Activated naive CD4-positive, alpha-beta T cell treated with anti-CD3 and anti-CD28 coated beads, Interleukin-2, amount 50 U/mL, for 24 hours (primary cell): ENCODE measurements around the gene SYCN.

ENCODE experiments used
- H3K27ac Mint-ChIP-seq: one replicate; pipeline ENCODE4 v1.8.0; 2021; ENCODE audit warnings: mild to moderate bottlenecking, mixed read lengths
- H3K27me3 Mint-ChIP-seq: one replicate; pipeline ENCODE4 v1.8.0; 2021; ENCODE audit warnings: mixed read lengths
- H3K36me3 Mint-ChIP-seq: one replicate; pipeline ENCODE4 v1.8.0; 2021; ENCODE audit warnings: mixed read lengths
- H3K4me1 Mint-ChIP-seq: one replicate; pipeline ENCODE4 v1.8.0; 2021; ENCODE audit warnings: mixed read lengths
- H3K4me3 Mint-ChIP-seq: one replicate; pipeline ENCODE4 v1.8.0; 2021; ENCODE audit warnings: mild to moderate bottlenecking, mixed read lengths
- H3K9me3 Mint-ChIP-seq: one replicate; pipeline ENCODE4 v1.8.0; 2021; ENCODE audit warnings: mixed read lengths

The SYCN gene

DNA sequence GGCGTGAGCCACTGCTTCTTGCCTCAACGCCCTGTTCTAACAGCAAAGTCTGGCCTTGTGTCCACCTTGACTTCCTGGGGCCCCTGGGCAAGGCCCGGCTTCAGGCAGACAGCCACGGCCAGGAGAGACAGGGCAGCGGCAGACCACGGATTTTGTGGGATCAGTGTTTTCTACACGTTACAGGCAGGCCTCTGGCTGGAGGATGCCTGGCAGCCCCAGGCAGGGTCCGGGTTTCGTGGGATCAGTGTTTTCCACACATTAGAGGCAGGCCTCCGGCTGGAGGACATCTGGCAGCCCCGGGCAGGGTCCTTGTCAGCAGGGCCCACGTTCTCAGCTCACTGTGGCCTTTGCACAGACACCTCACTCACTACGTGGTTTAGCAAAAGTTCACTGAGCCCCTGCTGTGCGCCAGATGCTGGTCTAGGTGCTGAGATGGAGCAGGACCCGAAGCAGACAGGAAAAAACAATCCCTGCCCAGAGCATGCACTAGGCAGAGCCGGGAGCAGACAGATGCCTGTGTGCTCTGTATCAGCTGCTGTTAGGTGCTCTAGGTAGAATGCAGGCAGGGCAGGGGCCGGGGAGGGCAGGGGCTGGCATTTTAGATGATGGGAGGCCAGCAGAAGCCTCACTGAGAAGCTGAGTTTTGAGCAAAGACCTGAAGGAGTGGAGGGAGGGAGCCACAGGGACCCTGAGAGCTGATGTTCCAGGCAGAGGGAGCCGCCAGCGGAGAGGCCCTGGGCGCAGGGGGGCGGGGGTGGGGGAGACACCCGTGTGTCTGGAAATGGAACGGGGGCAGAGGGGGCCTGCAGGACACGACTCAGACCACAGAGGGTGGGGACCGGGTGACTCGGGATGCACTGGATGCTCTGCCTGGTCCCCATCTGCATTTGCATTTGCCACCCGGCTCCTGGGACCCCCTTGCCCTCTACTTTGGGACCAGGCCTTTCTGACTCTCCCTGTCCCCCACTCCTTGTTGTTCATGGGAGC lies 32.3 kb downstream of the SYCN start:
- Mint-ChIP-seq H3K27me3 (no peaks in the 10 kb centered on the region), H3K27ac (no peak overlapping the region), H3K36me3 (no peaks in the 10 kb centered on the region), H3K4me3 (no peak overlapping the region), H3K9me3 (no peaks in the 10 kb centered on the region), H3K4me1 (no peaks in the 10 kb centered on the region)

DNA sequence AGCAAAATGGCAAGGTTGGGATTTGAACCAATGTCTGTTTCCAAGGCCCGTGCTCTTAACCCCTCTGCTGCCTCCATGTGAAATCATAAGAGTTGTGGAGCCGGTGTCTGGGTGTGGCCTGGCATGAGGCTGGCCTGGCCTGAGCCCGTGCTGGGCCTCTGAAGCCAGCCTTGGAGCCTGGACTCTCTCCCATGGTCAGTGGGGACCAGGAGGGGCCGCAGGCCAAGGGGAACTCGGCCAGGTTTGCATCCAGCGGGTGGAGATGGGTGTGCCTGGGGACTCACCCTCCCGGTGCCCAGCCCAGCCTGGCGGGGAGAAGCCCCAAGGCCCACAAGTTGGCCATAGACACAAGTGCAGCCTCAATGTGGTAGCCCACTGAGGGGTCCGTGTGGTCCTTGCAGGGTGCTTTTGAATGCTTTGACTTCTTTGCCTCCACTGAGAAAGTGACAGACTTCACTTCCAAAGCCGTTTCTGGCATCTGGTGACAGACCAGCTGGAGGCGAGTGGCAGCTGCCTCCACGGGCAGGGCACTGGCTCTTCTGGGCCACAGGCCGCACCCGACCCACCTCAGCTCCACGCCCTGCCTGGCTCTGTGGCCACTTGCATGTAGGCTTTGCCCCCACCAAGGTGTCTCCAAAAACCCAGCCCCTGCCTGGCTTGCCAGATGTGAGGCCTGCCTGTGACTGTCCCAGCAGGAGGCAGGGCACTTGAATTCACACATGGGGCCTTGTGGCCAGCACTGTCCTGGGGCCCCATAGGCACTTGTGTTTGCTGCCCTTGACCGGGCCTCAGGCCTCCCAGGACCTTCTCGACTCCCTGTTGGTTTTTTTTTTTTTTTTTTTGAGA lies 33.5 kb downstream of the SYCN start:
- no peaks in the 10 kb centered on the region for H3K27me3 Mint-ChIP-seq
- no peaks in the 10 kb centered on the region for H3K36me3 Mint-ChIP-seq
- no peak overlapping the region for H3K4me3 Mint-ChIP-seq
- H3K9me3 Mint-ChIP-seq, result no peaks in the 10 kb centered on the region
- H3K4me1 Mint-ChIP-seq, result no peaks in the 10 kb centered on the region
- no peak overlapping the region for H3K27ac Mint-ChIP-seq

DNA sequence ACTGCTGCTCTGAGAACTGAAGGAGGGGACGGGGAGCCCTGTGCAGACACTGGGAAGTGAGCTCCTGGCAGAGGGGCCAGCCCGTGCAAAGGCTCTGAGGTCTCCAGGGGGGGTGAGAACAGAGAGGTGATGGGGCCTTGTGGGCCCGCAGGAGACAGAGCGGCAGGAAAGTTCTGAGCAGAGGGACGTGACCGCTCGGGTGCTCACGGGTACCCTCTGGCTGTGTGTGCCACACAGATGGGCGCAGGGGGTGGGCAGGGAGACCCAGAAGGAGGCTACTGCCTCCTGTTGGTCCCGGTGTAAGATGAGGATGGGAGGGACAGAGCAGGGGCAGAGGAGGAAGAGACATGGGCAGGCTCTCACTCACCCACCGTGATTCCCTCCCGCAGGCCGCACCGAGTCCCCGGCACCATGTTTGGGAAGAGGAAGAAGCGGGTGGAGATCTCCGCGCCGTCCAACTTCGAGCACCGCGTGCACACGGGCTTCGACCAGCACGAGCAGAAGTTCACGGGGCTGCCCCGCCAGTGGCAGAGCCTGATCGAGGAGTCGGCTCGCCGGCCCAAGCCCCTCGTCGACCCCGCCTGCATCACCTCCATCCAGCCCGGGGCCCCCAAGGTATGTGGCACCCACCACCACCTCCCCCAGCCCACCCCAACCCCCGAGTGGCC lies 34.8 kb downstream of the SYCN start:
- no peak overlapping the region for H3K27ac Mint-ChIP-seq
- no peaks in the 10 kb centered on the region for H3K36me3 Mint-ChIP-seq

DNA sequence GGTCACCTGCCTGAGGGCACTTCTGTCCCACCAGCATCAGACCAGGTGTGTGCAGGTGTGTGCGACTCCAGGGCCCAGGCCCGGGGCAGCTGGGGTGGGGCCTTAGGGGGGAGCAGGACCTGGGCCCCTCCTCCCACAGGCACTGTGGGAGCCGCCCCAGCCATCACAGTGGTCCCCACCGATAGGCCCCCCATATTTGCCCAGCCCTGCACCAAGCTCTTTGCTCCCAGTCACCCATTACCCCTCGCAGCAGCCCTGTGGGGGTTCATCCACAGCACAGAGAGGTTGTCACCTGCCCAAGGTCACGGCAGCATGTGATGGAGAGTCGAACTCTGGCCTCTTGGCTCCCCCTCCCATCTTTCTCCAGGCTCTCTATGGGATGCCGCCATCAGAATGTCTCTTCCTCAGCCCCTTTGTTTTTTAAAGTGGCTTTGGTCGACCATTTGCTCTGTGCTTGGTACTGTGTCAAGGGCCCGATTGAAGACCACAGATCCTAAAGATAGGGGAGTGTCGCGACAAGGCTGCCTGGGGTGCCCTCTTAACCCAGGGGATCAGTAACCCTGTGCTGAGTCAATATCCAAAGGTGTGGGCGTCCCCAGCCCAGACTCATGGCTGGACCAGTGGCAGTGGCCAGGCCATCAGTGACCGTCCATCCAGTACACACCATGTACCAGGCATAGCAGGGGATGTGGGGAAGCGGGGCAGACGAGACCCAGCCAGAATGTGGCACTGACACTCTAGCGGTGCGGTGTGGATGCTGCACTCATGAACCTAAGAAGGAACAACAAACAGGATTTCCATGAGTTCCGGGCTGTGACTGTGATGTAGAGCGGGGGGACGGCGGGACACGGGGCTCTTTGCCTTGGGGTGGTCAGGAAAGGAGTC lies 35.6 kb downstream of the SYCN start:
- Mint-ChIP-seq H3K4me1 (no peaks in the 10 kb centered on the region), H3K9me3 (no peaks in the 10 kb centered on the region), H3K27ac (no peak overlapping the region), H3K36me3 (no peaks in the 10 kb centered on the region), H3K27me3 (no peaks in the 10 kb centered on the region), H3K4me3 (no peak overlapping the region)

More for the DNA sequence above, 34.8 kb downstream of the SYCN start:
- no peaks in the 10 kb centered on the region for H3K9me3 Mint-ChIP-seq
- H3K4me3 Mint-ChIP-seq, result no peak overlapping the region
- no peaks in the 10 kb centered on the region for H3K27me3 Mint-ChIP-seq
- H3K4me1 Mint-ChIP-seq, result no peaks in the 10 kb centered on the region

DNA sequence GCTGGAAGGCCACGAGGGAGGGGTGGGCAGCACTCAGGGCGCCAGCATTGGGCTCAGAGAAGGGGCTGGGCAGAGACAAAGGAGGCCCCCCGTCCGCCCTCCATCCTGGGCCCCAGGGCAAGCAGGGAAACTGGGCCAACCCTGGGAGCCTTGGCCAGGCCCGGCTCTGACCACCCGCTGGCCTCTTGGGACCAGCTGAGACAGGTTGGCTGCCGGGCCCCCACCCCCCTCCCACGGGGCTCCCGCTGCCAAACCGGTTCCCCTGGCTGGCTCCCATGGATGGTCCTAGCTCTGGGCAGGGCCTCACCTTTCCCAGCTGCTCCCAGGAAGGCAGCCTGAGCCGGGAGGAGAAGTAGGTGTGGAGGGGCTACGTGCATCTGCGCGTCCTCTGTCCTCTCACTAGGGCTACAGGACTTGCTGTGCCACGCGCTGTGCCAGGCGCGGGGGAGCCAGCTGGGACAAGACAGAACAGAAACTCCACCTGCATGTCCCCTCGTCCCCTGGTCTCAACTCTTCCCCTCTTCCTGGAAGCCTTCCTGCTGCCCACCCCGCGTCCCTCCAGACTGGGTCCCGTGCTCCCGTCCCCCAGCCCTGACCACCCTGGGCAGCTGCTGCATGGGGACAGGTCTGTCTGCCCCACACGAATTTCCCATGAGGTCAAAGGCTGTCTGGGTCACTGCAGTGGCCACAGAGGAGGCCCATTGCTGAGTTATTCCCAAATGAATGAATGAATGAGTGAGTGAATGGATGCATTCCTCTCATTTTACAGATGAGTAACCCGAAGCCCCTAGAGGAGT lies 36.4 kb downstream of the SYCN start:
- Mint-ChIP-seq H3K27me3 (no peaks in the 10 kb centered on the region), H3K27ac (no peak overlapping the region), H3K9me3 (no peaks in the 10 kb centered on the region), H3K36me3 (no peaks in the 10 kb centered on the region), H3K4me1 (peaks cover 3% of the 10 kb centered on the region), H3K4me3 (no peak overlapping the region)

DNA sequence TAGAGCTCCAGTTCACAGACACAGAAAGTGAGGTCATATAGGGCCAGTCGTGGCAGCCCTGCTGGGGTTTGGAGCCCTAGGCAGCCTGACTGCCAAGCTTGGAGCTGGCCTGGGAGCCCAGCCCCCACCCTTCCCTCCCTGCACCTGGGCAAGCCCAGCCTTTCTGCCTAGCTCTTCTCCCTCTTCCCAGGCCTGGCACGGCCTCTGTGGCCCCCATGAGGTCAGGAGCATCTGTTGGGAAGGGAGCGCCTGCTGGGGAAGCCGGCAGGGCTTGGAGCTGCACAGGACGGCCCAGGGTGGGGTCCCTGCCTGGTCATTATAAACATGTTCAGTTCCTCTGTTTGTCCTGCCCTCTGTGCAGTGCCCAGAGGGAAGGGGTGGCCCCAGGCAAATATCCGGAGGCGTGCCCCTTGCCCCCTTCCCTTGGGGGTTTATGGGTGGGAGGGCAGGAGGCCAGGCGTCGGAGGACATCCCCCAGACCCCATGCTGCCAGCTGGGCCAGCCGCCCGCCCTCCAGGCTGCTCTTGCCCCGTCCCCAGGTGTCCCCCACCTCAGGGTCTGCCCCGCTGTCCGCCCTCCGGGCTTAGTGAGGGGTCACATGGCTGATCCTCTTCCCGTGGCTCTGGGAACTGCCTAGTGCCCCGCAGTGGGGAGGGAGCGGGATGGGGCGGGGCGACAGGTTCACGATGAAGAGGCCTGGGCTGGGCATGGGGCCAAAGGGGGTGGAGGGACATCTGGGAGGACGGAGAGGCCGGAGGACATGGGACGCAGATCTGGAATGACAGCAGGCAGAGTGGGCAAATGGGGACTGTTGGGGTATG lies 37.3 kb downstream of the SYCN start:
- peaks cover 6% of the 10 kb centered on the region for H3K4me1 Mint-ChIP-seq
- H3K27me3 Mint-ChIP-seq, result no peaks in the 10 kb centered on the region
- H3K4me3 Mint-ChIP-seq, result no peak overlapping the region
- no peaks in the 10 kb centered on the region for H3K36me3 Mint-ChIP-seq
- no peaks in the 10 kb centered on the region for H3K9me3 Mint-ChIP-seq
- H3K27ac Mint-ChIP-seq, result no peak overlapping the region

DNA sequence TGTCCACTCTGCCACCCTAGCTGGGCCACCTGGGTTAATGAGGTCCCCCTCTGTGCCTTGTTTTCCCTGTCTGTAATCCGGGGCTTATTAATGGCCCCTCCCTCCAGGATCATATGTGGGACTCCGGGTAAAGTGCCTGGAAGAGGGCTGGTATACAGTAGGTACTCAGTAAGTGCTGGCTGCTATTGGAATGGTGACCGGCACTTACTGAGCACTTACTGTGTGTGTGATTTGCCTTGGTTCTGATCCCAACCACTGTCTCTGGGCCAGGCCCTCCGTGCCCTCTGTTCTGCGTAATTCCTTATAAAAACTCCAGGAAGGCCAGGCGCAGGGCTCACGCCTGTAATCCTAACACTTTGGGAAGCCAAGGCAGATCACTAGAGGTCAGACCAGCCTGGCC lies 38.2 kb downstream of the SYCN start:
- H3K27me3 Mint-ChIP-seq, result no peaks in the 10 kb centered on the region

DNA sequence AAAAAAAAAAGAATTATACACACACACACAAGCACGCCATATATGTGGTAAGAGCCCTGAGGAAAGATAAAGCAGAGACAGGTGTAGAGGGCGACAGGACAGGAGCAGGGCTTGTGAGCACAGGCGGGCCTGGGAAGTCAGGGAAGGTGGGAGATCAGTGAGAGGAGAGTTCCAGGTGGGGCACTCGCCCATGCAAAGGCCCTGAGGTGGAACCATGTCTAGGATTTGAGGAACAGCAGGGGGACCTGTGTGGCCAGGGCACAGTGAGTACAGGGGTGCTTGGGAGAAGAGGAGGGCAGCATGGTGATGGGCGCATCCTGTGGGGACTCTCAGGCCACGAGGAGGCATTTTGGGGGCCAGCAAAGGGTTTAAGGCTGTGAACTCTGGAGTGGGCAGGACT lies 39.8 kb downstream of the SYCN start:
- Mint-ChIP-seq H3K36me3 (no peaks in the 10 kb centered on the region), H3K27me3 (no peaks in the 10 kb centered on the region), H3K4me3 (no peak overlapping the region), H3K4me1 (peaks cover 11% of the 10 kb centered on the region), H3K27ac (no peak overlapping the region), H3K9me3 (no peaks in the 10 kb centered on the region)

More for the DNA sequence above, 38.2 kb downstream of the SYCN start:
- no peaks in the 10 kb centered on the region for H3K36me3 Mint-ChIP-seq
- no peak overlapping the region for H3K27ac Mint-ChIP-seq
- H3K4me1 Mint-ChIP-seq, result peaks cover 6% of the 10 kb centered on the region
- no peaks in the 10 kb centered on the region for H3K9me3 Mint-ChIP-seq
- no peak overlapping the region for H3K4me3 Mint-ChIP-seq

DNA sequence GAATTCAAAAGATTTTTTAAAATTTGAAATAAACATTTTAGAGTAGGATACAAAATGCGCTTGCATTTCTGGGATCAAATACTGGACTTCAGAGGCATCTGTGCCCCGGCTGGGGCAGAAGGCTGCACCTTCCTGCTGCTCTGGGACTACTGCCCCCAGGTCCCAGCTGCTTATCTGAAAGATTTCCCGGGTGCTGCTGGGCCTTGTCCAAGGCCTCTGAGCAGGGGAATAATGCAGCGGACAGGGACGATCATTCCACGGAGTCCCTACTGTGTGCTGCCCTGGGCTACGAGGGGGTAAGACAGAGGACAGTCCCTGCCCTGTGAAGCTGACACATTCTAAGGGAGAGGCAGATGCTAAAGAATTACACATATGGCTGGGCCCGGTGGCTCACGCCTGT lies 40.4 kb downstream of the SYCN start:
- Mint-ChIP-seq H3K9me3 (no peaks in the 10 kb centered on the region), H3K27me3 (no peaks in the 10 kb centered on the region), H3K27ac (no peak overlapping the region), H3K4me3 (no peak overlapping the region), H3K4me1 (peaks cover 17% of the 10 kb centered on the region), H3K36me3 (no peaks in the 10 kb centered on the region)

DNA sequence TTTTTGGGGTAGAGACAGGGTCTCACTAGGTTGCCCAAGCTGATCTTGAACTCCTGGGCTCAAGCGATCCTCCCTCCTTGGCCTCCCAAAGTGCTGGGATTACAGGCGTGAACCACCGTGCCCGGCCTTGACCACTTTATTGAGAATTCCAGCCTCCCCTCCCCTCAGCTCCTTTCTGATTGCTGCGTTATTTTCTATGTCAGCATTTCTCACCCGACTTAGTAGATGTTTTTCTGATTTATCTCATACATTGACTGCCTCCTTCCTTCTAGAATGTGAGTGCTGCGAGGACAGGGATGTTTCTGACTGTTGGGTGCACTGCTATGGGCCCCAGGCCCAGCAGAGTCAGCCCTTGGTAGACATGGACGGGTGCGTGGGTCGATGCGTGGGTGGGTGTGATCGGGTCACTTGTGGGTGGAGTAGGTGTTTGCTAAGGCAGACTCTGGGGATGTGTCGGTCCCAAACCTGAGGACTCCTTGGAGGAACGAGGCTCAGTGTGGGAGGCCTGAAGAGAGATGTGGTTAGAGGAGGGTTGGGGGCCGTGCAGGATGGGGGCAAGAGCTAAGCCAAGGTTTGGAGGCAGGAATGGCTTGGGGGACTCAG lies 41.5 kb downstream of the SYCN start:
- H3K27ac Mint-ChIP-seq, result peak overlapping the region; percentile 6
- H3K4me1 Mint-ChIP-seq, result peaks cover 24% of the 10 kb centered on the region
- H3K4me3 Mint-ChIP-seq, result no peak overlapping the region
- H3K27me3 Mint-ChIP-seq, result no peaks in the 10 kb centered on the region
- H3K9me3 Mint-ChIP-seq, result no peaks in the 10 kb centered on the region
- no peaks in the 10 kb centered on the region for H3K36me3 Mint-ChIP-seq

DNA sequence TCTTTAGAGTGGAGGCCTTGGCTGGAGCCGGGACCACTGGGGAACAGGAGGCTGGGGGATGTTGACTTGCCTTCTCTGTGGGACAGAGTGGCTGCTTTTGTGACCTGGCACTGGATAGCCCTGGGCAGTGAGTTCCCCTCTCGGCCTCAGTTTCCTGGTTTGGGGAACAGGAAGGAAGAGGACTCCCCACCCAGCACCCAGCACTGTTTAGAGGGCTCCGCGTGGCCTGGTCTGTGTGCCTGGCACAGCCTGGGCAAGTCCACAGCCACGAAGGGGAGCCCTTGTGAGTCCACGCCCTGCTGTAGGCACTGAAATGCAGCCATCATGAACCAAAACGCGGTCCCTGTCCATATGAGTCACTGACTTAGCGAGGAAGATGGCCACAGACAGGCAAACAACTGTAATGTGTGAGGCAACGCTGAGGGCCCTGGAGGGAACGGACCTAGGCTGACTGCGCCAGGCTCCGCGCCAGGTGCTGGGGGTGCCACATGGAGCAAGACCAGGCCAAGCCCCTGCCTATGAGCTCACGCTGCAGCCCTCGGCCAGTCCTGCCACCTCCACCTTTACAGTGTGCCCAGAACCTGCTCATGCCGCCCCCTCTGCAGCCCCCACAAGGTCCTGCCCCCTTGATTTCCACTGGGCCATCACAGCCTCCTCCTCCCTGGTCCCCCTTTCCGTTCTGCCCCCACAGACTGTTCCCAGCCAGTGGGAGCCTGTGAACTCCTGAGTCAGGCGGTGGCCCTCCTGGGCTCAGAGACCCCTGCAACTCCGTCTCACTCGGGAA lies 43.0 kb downstream of the SYCN start:
- Mint-ChIP-seq H3K27ac (no peak overlapping the region), H3K4me1 (peaks cover 28% of the 10 kb centered on the region), H3K9me3 (no peaks in the 10 kb centered on the region), H3K36me3 (no peaks in the 10 kb centered on the region), H3K27me3 (no peaks in the 10 kb centered on the region), H3K4me3 (no peak overlapping the region)

DNA sequence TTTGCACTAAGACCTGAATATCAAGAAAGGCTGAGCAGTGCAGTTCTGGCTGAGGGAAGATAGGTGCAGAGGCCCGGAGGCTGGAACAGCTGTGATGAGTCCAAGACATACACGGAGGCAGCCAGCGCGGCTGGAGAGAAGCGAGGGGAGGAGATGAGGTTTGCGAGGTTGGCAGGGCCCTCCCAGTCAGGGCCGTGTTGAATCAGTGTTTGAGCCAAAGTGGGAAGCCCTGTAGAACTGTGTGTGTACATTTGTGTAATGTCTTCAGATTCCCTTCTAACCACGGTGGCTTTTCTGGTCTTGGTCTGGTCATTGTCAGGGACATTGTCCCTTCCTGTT lies 43.6 kb downstream of the SYCN start:
- no peaks in the 10 kb centered on the region for H3K9me3 Mint-ChIP-seq

More for the DNA sequence above, 43.6 kb downstream of the SYCN start:
- Mint-ChIP-seq H3K27ac (no peak overlapping the region), H3K4me1 (peaks cover 28% of the 10 kb centered on the region), H3K4me3 (no peak overlapping the region), H3K27me3 (no peaks in the 10 kb centered on the region), H3K36me3 (no peaks in the 10 kb centered on the region)
